Measurements from ENCODE around the gene BRI3BP.

DNA sequence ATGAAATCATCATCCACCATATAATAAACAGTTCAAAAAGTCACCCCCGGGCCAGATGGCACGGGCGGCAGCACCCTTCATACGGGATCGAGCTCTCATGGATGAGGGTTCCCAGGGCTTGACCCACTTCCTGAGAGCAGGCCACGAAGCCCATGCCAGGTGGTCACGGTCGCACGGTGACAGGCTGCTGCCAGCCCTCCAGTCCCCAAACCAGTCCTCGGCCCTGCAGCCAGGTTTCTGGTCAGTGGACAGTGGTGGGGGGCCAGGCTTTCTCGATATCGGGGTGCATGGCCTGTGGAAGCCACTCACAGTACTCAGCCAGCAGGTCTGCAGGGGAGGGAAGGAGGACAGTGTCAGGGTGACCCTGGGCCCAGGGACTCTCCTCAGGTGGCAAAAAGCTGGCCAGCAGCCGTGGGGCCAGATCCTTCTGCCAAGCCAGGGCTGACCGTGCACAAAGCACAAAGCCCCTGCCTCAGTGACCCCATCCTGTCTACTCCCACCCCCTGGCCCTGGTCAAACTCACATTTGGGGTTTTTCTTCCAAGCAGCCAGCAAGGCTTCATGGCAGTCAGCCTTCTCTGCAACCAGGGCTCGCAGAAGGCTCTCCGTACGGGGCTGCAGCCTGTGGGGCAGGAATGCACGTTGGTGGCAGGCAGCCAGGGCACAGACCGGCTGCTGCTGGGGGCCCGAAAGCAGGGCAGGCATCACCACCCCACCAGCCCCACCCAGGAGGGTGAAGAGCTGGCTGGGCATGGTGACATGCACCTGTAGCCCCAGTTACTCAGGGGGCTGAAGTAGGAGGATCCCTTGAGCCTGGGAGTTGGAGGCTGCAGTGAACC, 45.7 kb upstream of the BRI3BP start:
- TF ChIP-seq, protein P1, sequence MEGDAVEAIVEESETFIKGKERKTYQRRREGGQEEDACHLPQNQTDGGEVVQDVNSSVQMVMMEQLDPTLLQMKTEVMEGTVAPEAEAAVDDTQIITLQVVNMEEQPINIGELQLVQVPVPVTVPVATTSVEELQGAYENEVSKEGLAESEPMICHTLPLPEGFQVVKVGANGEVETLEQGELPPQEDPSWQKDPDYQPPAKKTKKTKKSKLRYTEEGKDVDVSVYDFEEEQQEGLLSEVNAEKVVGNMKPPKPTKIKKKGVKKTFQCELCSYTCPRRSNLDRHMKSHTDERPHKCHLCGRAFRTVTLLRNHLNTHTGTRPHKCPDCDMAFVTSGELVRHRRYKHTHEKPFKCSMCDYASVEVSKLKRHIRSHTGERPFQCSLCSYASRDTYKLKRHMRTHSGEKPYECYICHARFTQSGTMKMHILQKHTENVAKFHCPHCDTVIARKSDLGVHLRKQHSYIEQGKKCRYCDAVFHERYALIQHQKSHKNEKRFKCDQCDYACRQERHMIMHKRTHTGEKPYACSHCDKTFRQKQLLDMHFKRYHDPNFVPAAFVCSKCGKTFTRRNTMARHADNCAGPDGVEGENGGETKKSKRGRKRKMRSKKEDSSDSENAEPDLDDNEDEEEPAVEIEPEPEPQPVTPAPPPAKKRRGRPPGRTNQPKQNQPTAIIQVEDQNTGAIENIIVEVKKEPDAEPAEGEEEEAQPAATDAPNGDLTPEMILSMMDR (IDR thresholded peaks at IDR 0.05): no peak
- TF ChIP-seq POLR2A (IDR thresholded peaks at IDR 0.05) (no peak), POLR2AphosphoS5 (IDR thresholded peaks at IDR 0.05) (no peak)

All from prostate gland (tissue), 2 donors.